Spleen (tissue), 11 donors: ENCODE data around the gene SMO. TPM values are rescaled to one million over a fixed set of nuclear protein-coding genes. Genes with fewer than 3 reads are reported as not detected.
A peak's percentile ranks its signal among the peaks of the same experiment; 100 is the strongest.

Experiments
- DNase-seq: peaks from one replicate; pipeline ENCODE4 v3.0.0-alpha.2; 2020
- H3K27ac ChIP-seq, 8 donors: fragments of 200-600 bp; sonication (generic) in 7 of 8; 1 replicate in 4 of 8; 2 replicates in 4 of 8; pipeline versions ENCODE4 v1.5.0 to v1.8.0; 2016 to 2021; ENCODE audit warnings: inconsistent platforms in 4 of 8, mild to moderate bottlenecking in 4 of 8, moderate library complexity in 1 of 8
- H3K27me3 ChIP-seq, 7 donors: fragments of 200-600 bp; sonication (generic) in 6 of 7; replicated peaks in 1 of 7; 1 replicate in 4 of 7; 2 replicates in 3 of 7; pipeline versions ENCODE4 v1.5.0 to v1.8.0; 2016 to 2021; ENCODE audit warnings: inconsistent platforms in 3 of 7, mild to moderate bottlenecking in 1 of 7
- H3K36me3 ChIP-seq, 6 donors: fragments of 200-600 bp; sonication (generic) in 5 of 6; 1 replicate in 4 of 6; 2 replicates in 2 of 6; pipeline versions ENCODE4 v1.5.0 to v1.8.0; 2016 to 2021; ENCODE audit warnings: inconsistent platforms in 2 of 6
- H3K4me1 ChIP-seq, 6 donors: fragments of 200-600 bp; sonication (generic) in 5 of 6; 1 replicate in 3 of 6; 2 replicates in 3 of 6; pipeline versions ENCODE4 v1.5.0 to v1.8.0; 2016 to 2021; ENCODE audit warnings: inconsistent platforms in 3 of 6
- H3K4me3 ChIP-seq, 8 donors: fragments of 200-600 bp; sonication (generic) in 7 of 8; 1 replicate in 4 of 8; 2 replicates in 4 of 8; pipeline versions ENCODE4 v1.5.0 to v1.8.0; 2016 to 2021; ENCODE audit warnings: inconsistent platforms in 4 of 8, mild to moderate bottlenecking in 4 of 8, moderate library complexity in 2 of 8
- H3K9me3 ChIP-seq, 8 donors: fragments of 200-600 bp; sonication (generic) in 7 of 8; 1 replicate in 4 of 8; 2 replicates in 4 of 8; pipeline versions ENCODE4 v1.5.0 to v1.8.0; 2016 to 2021; ENCODE audit warnings: inconsistent platforms in 4 of 8
- POLR2A ChIP-seq, 3 donors: fragments of 450-650 bp; IDR thresholded peaks; one replicate each; pipeline ENCODE4 v1.5.1; 2017; ENCODE audit warnings: antibody characterized with exemption in 3 of 3, mild to moderate bottlenecking in 1 of 3
- POLR2AphosphoS5 ChIP-seq, 3 donors: sonication (generic); formaldehyde crosslinking; IDR thresholded peaks; one replicate each; pipeline ENCODE4 v1.5.1; 2017; ENCODE audit warnings: antibody characterized with exemption in 3 of 3
- WGBS, 5 donors: extraction: QIAGEN DNeasy Blood & Tissue Kit in 3 of 5; methylation state at CpG; one replicate each; pipeline versions ENCODE4 v1.1.5 to v1.1.7; 2013 to 2018; 5-methylcytosine and 5-hydroxymethylcytosine counted together
- intact Hi-C: fragments of 100-400 bp; cut with DNase I; formaldehyde crosslinking; loops from one replicate; pipeline ENCODE4 v1.15.0; 2023; ENCODE audit warnings: low total_unique reads
- polyA plus RNA-seq, 3 donors: library from polyadenylated mRNA; stranded (reverse); fragments of 200-250 nt; gene quantifications; one replicate each; pipeline ENCODE4 v1.2.1, GENCODE V29; 2013
- total RNA-seq, 7 donors: library from RNA; depleted of rRNA in 3 of 7; stranded (reverse); fragments of >200 nt in 3 of 7; fragmentation: NEBNext Ultra II Directional in 4 of 7; extraction: Animal tissue kit (Norgen Biotek cat#: 25700) in 4 of 7; gene quantifications; one replicate each; pipeline versions ENCODE4 v1.1.0 to v1.2.1, GENCODE V29; 2016 to 2021
- TF ChIP-seq, protein P1 (sequence below), 11 experiments: fragments of 200-600 bp in 7 of 11; fragments of 450-650 bp in 4 of 11; sonication (generic) in 4 of 11; IDR thresholded peaks in 8 of 11; conservative IDR thresholded peaks in 3 of 11; 1 replicate in 7 of 11; 2 replicates in 4 of 11; pipeline versions ENCODE4 v1.4.0 to v1.8.0; 2016 to 2021; ENCODE audit warnings: antibody characterized with exemption in 11 of 11, inconsistent platforms in 4 of 11, mild to moderate bottlenecking in 1 of 11
- donor health status: healthy with polysubstance abuse.
- donor health status: DM: no; HTN: no; CAD: no; lungs with moderate emphysema.
- donor health status: DM: no; HTN: no; CAD: no.
- donor health status: Bipolar disorder and iron deficiency.
- donor health status: healthy.
- donor health status: DM: no; HTN: no; CAD: no.
- donor health status: DM: yes; HTN: yes; CAD: no.

The SMO gene
- total and polyA plus RNA-seq, 10 donors: 1.4 to 4.7 (median 2.8) TPM

DNA sequence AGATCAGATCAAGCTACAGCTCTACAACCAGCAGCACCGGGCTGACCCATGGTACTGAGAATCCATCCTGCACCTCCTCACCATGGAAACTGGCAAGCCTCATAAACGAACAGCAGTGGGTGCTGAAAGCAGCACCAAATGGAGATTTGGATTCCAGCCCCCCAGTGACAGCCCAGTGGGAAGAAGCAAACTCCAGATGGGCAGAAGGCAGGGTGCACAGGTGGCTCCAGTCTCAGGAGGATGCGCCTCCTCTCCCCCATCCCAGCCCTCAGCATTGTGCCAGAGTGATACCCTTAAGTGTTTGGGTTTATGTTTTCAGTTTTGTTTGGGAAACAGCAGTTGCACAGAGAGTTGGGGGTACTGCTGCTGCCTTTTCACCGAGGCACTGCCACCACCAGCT, 20.6 kb upstream of the SMO start:
- H3K36me3 ChIP-seq: peaks cover 0 to 44% (median 2%) of the 10 kb centered on the region in 6 donors
- intact Hi-C loops: no loop called here
- TF ChIP-seq POLR2AphosphoS5 (IDR thresholded peaks at IDR 0.05): no peak
- TF ChIP-seq, protein P1, sequence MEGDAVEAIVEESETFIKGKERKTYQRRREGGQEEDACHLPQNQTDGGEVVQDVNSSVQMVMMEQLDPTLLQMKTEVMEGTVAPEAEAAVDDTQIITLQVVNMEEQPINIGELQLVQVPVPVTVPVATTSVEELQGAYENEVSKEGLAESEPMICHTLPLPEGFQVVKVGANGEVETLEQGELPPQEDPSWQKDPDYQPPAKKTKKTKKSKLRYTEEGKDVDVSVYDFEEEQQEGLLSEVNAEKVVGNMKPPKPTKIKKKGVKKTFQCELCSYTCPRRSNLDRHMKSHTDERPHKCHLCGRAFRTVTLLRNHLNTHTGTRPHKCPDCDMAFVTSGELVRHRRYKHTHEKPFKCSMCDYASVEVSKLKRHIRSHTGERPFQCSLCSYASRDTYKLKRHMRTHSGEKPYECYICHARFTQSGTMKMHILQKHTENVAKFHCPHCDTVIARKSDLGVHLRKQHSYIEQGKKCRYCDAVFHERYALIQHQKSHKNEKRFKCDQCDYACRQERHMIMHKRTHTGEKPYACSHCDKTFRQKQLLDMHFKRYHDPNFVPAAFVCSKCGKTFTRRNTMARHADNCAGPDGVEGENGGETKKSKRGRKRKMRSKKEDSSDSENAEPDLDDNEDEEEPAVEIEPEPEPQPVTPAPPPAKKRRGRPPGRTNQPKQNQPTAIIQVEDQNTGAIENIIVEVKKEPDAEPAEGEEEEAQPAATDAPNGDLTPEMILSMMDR (IDR thresholded peaks at IDR 0.05 in 8 of 11, conservative IDR thresholded peaks at IDR 0.05 in 3 of 11): no peak
- TF ChIP-seq POLR2A (IDR thresholded peaks at IDR 0.05): no peak
- WGBS, 5 donors: 74 to 89% (median 85%) methylated on average over 4 of the region's 4 CpGs
- H3K9me3 ChIP-seq: no peaks in the 10 kb centered on the region
- H3K4me1 ChIP-seq: peaks cover 7 to 45% (median 19%) of the 10 kb centered on the region in 6 donors
- peaks cover 0 to 10% (median 0%) of the 10 kb centered on the region in 7 donors for H3K27me3 ChIP-seq
- no peak overlapping the region for H3K4me3 ChIP-seq
- H3K27ac ChIP-seq: peak overlapping the region in 1 of 8 donors; percentile 82
- DNase-seq: no peak

DNA sequence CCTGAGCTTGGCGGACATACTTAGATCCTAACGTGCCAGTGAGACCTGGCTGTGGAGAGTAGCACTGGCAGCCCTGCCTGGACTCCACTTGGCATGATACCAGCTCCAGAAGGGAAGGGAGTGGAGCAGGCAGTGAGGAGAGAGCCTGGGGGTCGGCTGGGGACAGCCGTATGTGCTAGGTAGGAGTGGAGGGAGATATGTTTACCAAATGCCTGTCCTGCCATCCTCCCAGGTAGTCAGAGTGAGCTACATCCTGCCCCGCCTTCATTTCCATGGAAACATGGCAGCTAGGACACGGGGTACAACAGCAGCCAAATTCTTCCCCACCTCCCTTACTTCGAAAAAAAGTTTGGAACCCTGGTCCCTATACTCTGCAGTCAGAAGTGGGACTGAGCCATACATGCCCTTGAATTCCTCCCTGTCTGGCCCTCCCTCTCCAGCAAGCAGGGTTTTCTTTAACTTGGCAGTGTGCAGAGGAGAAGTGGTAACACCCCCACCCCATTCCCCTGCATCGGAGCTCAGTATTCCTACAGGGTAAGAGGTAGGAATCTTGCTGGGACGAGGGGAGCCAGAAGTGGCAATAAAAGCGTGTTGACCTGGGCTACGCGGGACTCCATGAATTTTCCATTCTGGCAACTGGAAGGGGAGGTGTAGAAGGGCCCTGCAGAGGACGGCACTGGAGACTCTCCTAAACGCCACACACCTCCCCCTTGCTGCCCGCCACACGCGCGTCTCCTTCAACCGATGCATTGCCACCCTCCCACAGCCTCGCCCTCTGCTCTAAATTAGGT, 20.0 kb upstream of the SMO start:
- H3K27ac ChIP-seq: peak overlapping the region in 5 of 8 donors; percentile 58 to 82 (median 73)
- H3K9me3 ChIP-seq: no peaks in the 10 kb centered on the region
- H3K27me3 ChIP-seq: peaks cover 0 to 10% (median 0%) of the 10 kb centered on the region in 7 donors
- intact Hi-C loops: no loop called here
- no peak for DNase-seq
- H3K4me1 ChIP-seq: peaks cover 7 to 40% (median 18%) of the 10 kb centered on the region in 6 donors
- H3K4me3 ChIP-seq: peak overlapping the region in 6 of 8 donors; percentile 42 to 76 (median 52)
- H3K36me3 ChIP-seq: peaks cover 0 to 43% (median 2%) of the 10 kb centered on the region in 6 donors
- WGBS, 5 donors: 60 to 77% (median 66%) methylated on average over 14 to 20 of the region's 20 CpGs
- TF ChIP-seq POLR2AphosphoS5 (IDR thresholded peaks at IDR 0.05): no peak

DNA sequence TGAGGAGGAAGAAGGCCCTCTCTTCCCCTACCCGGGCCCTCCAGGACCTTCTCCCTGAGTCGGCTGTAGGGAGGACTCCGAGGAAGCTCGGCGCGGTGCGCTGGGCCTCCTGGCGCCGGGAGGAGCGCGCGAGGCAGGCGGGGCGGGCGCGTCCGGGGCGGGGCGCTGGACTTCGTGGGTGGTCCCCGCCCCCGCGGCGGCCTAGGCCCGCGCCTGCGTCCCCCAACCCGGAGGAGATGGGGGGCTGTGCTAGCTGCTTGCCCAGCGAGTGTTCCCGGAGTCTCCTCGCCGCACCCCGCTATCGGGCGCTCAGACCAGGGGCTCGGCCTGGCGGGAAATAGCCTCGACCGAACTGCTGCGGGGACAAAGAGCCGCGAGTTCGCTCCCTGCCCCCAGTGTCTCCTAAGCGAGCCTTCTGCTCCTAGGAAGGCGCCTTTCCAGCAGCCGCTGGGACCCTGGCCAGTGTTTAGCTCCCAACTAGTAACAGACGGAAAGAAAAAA, 19.2 kb upstream of the SMO start:
- H3K4me1 ChIP-seq: peaks cover 5 to 34% (median 18%) of the 10 kb centered on the region in 6 donors
- intact Hi-C loops: no loop called here
- 1 to 2% (median 1%) methylated on average over 18 to 47 of the region's 47 CpGs for WGBS, 5 donors
- peak overlapping the region; percentile 19 to 82 (median 64) for H3K27ac ChIP-seq
- H3K4me3 ChIP-seq: peak overlapping the region; percentile 42 to 76 (median 51)
- no peaks in the 10 kb centered on the region for H3K9me3 ChIP-seq
- peak; percentile 86 for DNase-seq
- TF ChIP-seq POLR2A (IDR thresholded peaks at IDR 0.05) (no peak), POLR2AphosphoS5 (IDR thresholded peaks at IDR 0.05) (peak; percentile 12 to 73 (median 59))
- TF ChIP-seq, protein P1 (IDR thresholded peaks at IDR 0.05 in 8 of 11, conservative IDR thresholded peaks at IDR 0.05 in 3 of 11): no peak
- H3K36me3 ChIP-seq: peaks cover 0 to 42% (median 2%) of the 10 kb centered on the region in 6 donors
- peaks cover 0 to 10% (median 0%) of the 10 kb centered on the region in 7 donors for H3K27me3 ChIP-seq

DNA sequence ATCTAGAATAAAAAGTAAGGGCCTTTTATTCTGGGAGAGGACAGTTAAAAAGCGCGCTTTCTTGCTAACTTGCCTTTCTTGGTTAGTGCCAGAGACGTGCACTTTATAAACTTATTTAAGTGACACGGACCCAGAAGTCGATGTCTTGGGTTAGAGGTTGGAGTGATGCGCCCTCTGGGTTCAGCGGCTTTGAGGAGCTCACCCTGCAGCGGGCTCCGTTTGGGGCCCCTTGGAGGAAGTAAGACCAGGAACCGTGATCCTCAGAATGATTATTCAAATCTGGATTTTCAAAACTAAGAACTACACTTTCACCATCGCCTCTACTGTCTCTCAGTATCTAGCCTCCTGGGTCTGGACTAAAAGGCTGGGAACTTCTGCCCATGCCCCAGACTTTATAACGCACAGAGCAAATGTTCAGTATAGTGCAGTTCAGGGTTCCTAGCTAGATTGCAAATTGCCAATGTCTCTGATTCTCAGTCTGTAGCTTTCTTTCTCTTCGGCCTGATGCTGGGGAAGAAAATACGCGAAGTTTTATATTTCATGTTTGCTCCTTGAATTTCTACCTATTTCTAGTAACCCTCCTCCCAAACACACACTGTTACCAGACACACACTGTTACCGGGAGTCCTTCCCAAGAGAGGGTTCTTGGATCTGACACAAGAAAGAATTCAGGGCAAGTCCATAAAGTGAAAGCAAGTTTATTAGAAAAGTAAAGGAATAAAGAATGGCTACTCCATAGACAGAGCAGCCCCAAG, 18.6 kb upstream of the SMO start:
- 31 to 39% (median 35%) methylated on average over 16 of the region's 16 CpGs for WGBS, 5 donors
- intact Hi-C loops: no loop called here

More for the DNA sequence above, 18.6 kb upstream of the SMO start:
- H3K27me3 ChIP-seq: peaks cover 0 to 10% (median 0%) of the 10 kb centered on the region in 7 donors
- peak; percentile 80 for DNase-seq
- H3K4me1 ChIP-seq: peaks cover 5 to 34% (median 18%) of the 10 kb centered on the region in 6 donors
- no peaks in the 10 kb centered on the region for H3K9me3 ChIP-seq
- peak overlapping the region; percentile 42 to 76 (median 51) for H3K4me3 ChIP-seq
- H3K36me3 ChIP-seq: peaks cover 0 to 35% (median 2%) of the 10 kb centered on the region in 6 donors
- H3K27ac ChIP-seq: peak overlapping the region; percentile 19 to 82 (median 64)
- TF ChIP-seq, protein P1 (IDR thresholded peaks at IDR 0.05 in 8 of 11, conservative IDR thresholded peaks at IDR 0.05 in 3 of 11): no peak
- TF ChIP-seq POLR2A (IDR thresholded peaks at IDR 0.05) (no peak), POLR2AphosphoS5 (IDR thresholded peaks at IDR 0.05) (no peak)
